GM23338 (cell line): ENCODE measurements around the gene SESN1. TPM values are rescaled to one million over a fixed set of nuclear protein-coding genes. Genes with fewer than 3 reads are reported as not detected.

Source experiments
- ATAC-seq: fragments of 200-7000 bp; cut with Tn5 transposase; 3 replicates; pipeline ENCODE4 v1.9.1; 2020
- DNase-seq: peaks from one replicate; pipeline ENCODE4 v3.0.0-alpha.2; 2015; ENCODE audit warnings: low spot score
- H2AFZ ChIP-seq: fragments of 200-600 bp; sonication (generic); 2 replicates; pipeline ENCODE4 v1.8.0; 2016; ENCODE audit warnings: antibody characterized with exemption, mild to moderate bottlenecking, moderate library complexity
- H3F3A ChIP-seq: fragments of 200-600 bp; sonication (generic); replicated peaks from 2 replicates; pipeline ENCODE4 v1.8.0; 2017; ENCODE audit warnings: antibody characterized with exemption, mixed run types, low read depth
- H3K27ac ChIP-seq: fragments of 200-600 bp; sonication (generic); 2 replicates; pipeline ENCODE4 v1.6.1; 2016; ENCODE audit warnings: low read depth
- H3K27me3 ChIP-seq: fragments of 200-600 bp; sonication (generic); 2 replicates; pipeline ENCODE4 v1.8.0; 2016; ENCODE audit warnings: mild to moderate bottlenecking, mixed run types, moderate library complexity; ENCODE audit not compliant: insufficient read depth
- H3K36me3 ChIP-seq: fragments of 200-600 bp; sonication (generic); 2 replicates; pipeline ENCODE4 v1.8.0; 2016; ENCODE audit warnings: mild to moderate bottlenecking; ENCODE audit not compliant: insufficient read depth
- H3K4me1 ChIP-seq: fragments of 200-600 bp; sonication (generic); 2 replicates; pipeline ENCODE4 v1.8.0; 2016; ENCODE audit warnings: mild to moderate bottlenecking, moderate library complexity; ENCODE audit not compliant: insufficient read depth
- H3K4me2 ChIP-seq: fragments of 200-600 bp; sonication (generic); 2 replicates; pipeline ENCODE4 v1.7.1; 2017; ENCODE audit warnings: mixed run types
- H3K4me3 ChIP-seq: fragments of 200-600 bp; sonication (generic); 2 replicates; pipeline ENCODE4 v1.6.1; 2016; ENCODE audit warnings: mixed run types
- H3K79me2 ChIP-seq: fragments of 200-600 bp; sonication (generic); replicated peaks from 2 replicates; pipeline ENCODE4 v1.8.0; 2017; ENCODE audit warnings: mild to moderate bottlenecking; ENCODE audit not compliant: insufficient read depth
- H3K9me2 ChIP-seq: fragments of 200-600 bp; sonication (generic); 2 replicates; pipeline ENCODE4 v1.8.0; 2017; ENCODE audit not compliant: insufficient read depth
- H4K20me1 ChIP-seq: fragments of 200-600 bp; sonication (generic); replicated peaks from 2 replicates; pipeline ENCODE4 v1.8.0; 2017; ENCODE audit warnings: mild to moderate bottlenecking; ENCODE audit not compliant: insufficient read depth
- H3K27ac Mint-ChIP-seq: 2 replicates; pipeline ENCODE4 v1.8.0; 2020; ENCODE audit warnings: inconsistent platforms, mild to moderate bottlenecking, moderate library complexity, mixed read lengths
- H3K27me3 Mint-ChIP-seq: 3 replicates; pipeline ENCODE4 v1.8.0; 2022; ENCODE audit warnings: low read depth, mild to moderate bottlenecking, moderate library complexity, mixed read lengths, inconsistent platforms; ENCODE audit not compliant: insufficient read depth, poor library complexity
- H3K36me3 Mint-ChIP-seq: 3 replicates; pipeline ENCODE4 v1.8.0; 2021; ENCODE audit warnings: low read depth, mild to moderate bottlenecking, inconsistent platforms, moderate library complexity, mixed read lengths
- H3K4me1 Mint-ChIP-seq: 3 replicates; pipeline ENCODE4 v1.8.0; 2020; ENCODE audit warnings: mild to moderate bottlenecking, inconsistent platforms, mixed read lengths
- H3K4me3 Mint-ChIP-seq: 3 replicates; pipeline ENCODE4 v1.8.0; 2021; ENCODE audit warnings: moderate library complexity, mild to moderate bottlenecking, inconsistent platforms, mixed read lengths
- H3K9me3 Mint-ChIP-seq: 3 replicates; pipeline ENCODE4 v1.8.0; 2020; ENCODE audit warnings: moderate library complexity, mild to moderate bottlenecking, inconsistent platforms, mixed read lengths
- CREB1 ChIP-seq: fragments of 250-450 bp; sonication (Bioruptor Pico); IDR thresholded peaks from 2 replicates; pipeline ENCODE4 v1.5.0; 2020; ENCODE audit warnings: low read depth, mild to moderate bottlenecking, moderate library complexity
- ETS1 ChIP-seq: IDR thresholded peaks from 2 replicates; pipeline ENCODE4 v1.6.1; 2016; ENCODE audit warnings: antibody characterized with exemption
- EZH2 ChIP-seq: fragments of 200-600 bp; sonication (generic); IDR thresholded peaks from one replicate; pipeline ENCODE4 v1.8.0; 2017; ENCODE audit warnings: antibody characterized with exemption, mild to moderate bottlenecking, low read depth; ENCODE audit not compliant: unreplicated experiment
- EZH2phosphoT487 ChIP-seq: fragments of 200-600 bp; sonication (generic); IDR thresholded peaks from one replicate; pipeline ENCODE4 v1.8.1; 2018; ENCODE audit warnings: antibody characterized with exemption; ENCODE audit not compliant: unreplicated experiment
- JUNB ChIP-seq: IDR thresholded peaks from one replicate; pipeline ENCODE4 v1.6.1; 2016; ENCODE audit warnings: antibody characterized with exemption; ENCODE audit not compliant: unreplicated experiment
- NANOG ChIP-seq: IDR thresholded peaks from 2 replicates; pipeline ENCODE4 v1.6.1; 2016; ENCODE audit warnings: antibody characterized with exemption, borderline replicate concordance
- POLR2AphosphoS5 ChIP-seq: IDR thresholded peaks from 2 replicates; pipeline ENCODE4 v1.6.1; 2016; ENCODE audit warnings: antibody characterized with exemption, low read depth
- STAT1 ChIP-seq: IDR thresholded peaks from one replicate; pipeline ENCODE4 v1.6.1; 2016; ENCODE audit warnings: antibody characterized with exemption; ENCODE audit not compliant: unreplicated experiment
- ZNF114 ChIP-seq: fragments of 250-450 bp; sonication (Bioruptor Pico); IDR thresholded peaks from 2 replicates; pipeline ENCODE4 v1.5.0; 2020; ENCODE audit warnings: mild to moderate bottlenecking, moderate library complexity
- ZNF331 ChIP-seq: fragments of 250-450 bp; sonication (Bioruptor Pico); IDR thresholded peaks from 2 replicates; pipeline ENCODE4 v1.5.0; 2020; ENCODE audit warnings: low read depth, mild to moderate bottlenecking, moderate library complexity
- polyA plus RNA-seq: library from polyadenylated mRNA; unstranded; fragments of >200 nt; fragmentation: Nextera tagmentation; extraction: Ambion mirVana; gene quantifications from 2 replicates; pipeline ENCODE4 v1.2.1, GENCODE V29; 2016
- total RNA-seq: library from RNA; depleted of rRNA; stranded (reverse); fragments of >200 nt; shearing (Covaris generic); gene quantifications from 2 replicates; pipeline ENCODE4 v1.2.3, GENCODE V29; 2014
- TF ChIP-seq, protein P1 (sequence below), 2 experiments: fragments of 200-600 bp in 1 of 2; sonication (generic) in 1 of 2; conservative IDR thresholded peaks; 2 replicates each; pipeline versions ENCODE4 v1.5.1 to v1.6.1; 2016 to 2017; ENCODE audit warnings: antibody characterized with exemption in 2 of 2, low read depth in 2 of 2, mild to moderate bottlenecking in 2 of 2, moderate library complexity in 1 of 2

The SESN1 gene
- total and polyA plus RNA-seq, 2 experiments from 2014 or later: 26.2 to 36.4 TPM

GRCh38 chr6:109036574-109037294, 57.9 kb downstream of the SESN1 start:
- H3K9me2 ChIP-seq: no peaks in the 10 kb centered on the region
- DNase-seq (no peak), ATAC-seq (no peak)
- no peaks in the 10 kb centered on the region for H3K9me3 Mint-ChIP-seq
- H3K36me3 Mint-ChIP-seq: no peaks in the 10 kb centered on the region
- H3K27me3 ChIP-seq: no peaks in the 10 kb centered on the region
- H3K4me3 ChIP-seq: no peak overlapping the region
- H4K20me1 ChIP-seq: no peaks in the 10 kb centered on the region
- TF ChIP-seq ZNF331 (CRISPR knock-in tag): no peak
- TF ChIP-seq ETS1: no peak
- TF ChIP-seq EZH2: no peak
- TF ChIP-seq POLR2AphosphoS5: no peak
- no peak for TF ChIP-seq CREB1
- TF ChIP-seq EZH2phosphoT487: no peak
- TF ChIP-seq, protein P1, sequence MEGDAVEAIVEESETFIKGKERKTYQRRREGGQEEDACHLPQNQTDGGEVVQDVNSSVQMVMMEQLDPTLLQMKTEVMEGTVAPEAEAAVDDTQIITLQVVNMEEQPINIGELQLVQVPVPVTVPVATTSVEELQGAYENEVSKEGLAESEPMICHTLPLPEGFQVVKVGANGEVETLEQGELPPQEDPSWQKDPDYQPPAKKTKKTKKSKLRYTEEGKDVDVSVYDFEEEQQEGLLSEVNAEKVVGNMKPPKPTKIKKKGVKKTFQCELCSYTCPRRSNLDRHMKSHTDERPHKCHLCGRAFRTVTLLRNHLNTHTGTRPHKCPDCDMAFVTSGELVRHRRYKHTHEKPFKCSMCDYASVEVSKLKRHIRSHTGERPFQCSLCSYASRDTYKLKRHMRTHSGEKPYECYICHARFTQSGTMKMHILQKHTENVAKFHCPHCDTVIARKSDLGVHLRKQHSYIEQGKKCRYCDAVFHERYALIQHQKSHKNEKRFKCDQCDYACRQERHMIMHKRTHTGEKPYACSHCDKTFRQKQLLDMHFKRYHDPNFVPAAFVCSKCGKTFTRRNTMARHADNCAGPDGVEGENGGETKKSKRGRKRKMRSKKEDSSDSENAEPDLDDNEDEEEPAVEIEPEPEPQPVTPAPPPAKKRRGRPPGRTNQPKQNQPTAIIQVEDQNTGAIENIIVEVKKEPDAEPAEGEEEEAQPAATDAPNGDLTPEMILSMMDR (conservative IDR thresholded peaks at IDR 0.05; ENCODE audit: low read depth in 2 of 2): no peak
- TF ChIP-seq STAT1: no peak
- no peak overlapping the region for H3K27ac Mint-ChIP-seq
- peaks cover 4% of the 10 kb centered on the region; the same call in 1 of the 2 replicates for H3K4me1 ChIP-seq
- peaks cover 2% of the 10 kb centered on the region; the same call in 1 of the 3 replicates for H3K4me1 Mint-ChIP-seq
- H2AFZ ChIP-seq: no peak overlapping the region
- H3K36me3 ChIP-seq: no peaks in the 10 kb centered on the region
- no peaks in the 10 kb centered on the region for H3F3A ChIP-seq
- H3K4me2 ChIP-seq: no peak overlapping the region
- H3K4me3 Mint-ChIP-seq: no peak overlapping the region
- H3K27ac ChIP-seq: no peak overlapping the region
- no peaks in the 10 kb centered on the region for H3K79me2 ChIP-seq
- H3K27me3 Mint-ChIP-seq: no peaks in the 10 kb centered on the region

- Histone ChIP-seq H3K4me2 (no peak overlapping the region), H4K20me1 (no peaks in the 10 kb centered on the region), H3K4me1 (peaks cover 4% of the 10 kb centered on the region; the same call in 1 of the 2 replicates), H3F3A (no peaks in the 10 kb centered on the region), H2AFZ (no peak overlapping the region), H3K79me2 (no peaks in the 10 kb centered on the region), H3K27ac (no peak overlapping the region), H3K9me2 (no peaks in the 10 kb centered on the region), H3K4me3 (no peak overlapping the region), H3K36me3 (no peaks in the 10 kb centered on the region), H3K27me3 (no peaks in the 10 kb centered on the region)
- Mint-ChIP-seq H3K36me3 (no peaks in the 10 kb centered on the region), H3K4me1 (peaks cover 2% of the 10 kb centered on the region; the same call in 1 of the 3 replicates), H3K27me3 (no peaks in the 10 kb centered on the region), H3K4me3 (no peak overlapping the region), H3K27ac (no peak overlapping the region), H3K9me3 (no peaks in the 10 kb centered on the region)
- ATAC-seq (no peak), DNase-seq (no peak)
- TF ChIP-seq ZNF331 (CRISPR knock-in tag) (no peak), NANOG (no peak), EZH2phosphoT487 (no peak), STAT1 (no peak), CREB1 (no peak), ETS1 (no peak), EZH2 (no peak), JUNB (no peak), POLR2AphosphoS5 (no peak), ZNF114 (CRISPR knock-in tag) (no peak)
Measured at GRCh38 chr6:109034526-109034925, 60.1 kb downstream of the SESN1 start.
